Small intestine (tissue), 7 donors: ENCODE results near the gene ZNF99. TPM values are rescaled to one million over a fixed set of nuclear protein-coding genes. Genes with fewer than 3 reads are reported as not detected.
"Not testable (repeated sequence)": the region's sequence is repeated elsewhere in the genome, so short reads cannot be mapped to it uniquely, and the experiment has no call there.

Experiments
- DNase-seq, 2 donors: peaks; one replicate each; pipeline versions ENCODE4 v3.0.0 to v3.0.0-alpha.2; 2013
- FAIRE-seq: peaks from 2 replicates; lab custom pipeline; 2012; peaks lifted over from hg19 to GRCh38; lab: Jason Lieb, UNC
- H3K27ac ChIP-seq, 3 donors: one replicate each; pipeline ENCODE4 v1.5.1; 2013; ENCODE audit warnings: low read length in 2 of 3, mild to moderate bottlenecking in 2 of 3, control low read depth in 1 of 3, inconsistent platforms in 1 of 3, low read depth in 1 of 3, moderate library complexity in 1 of 3
- H3K27me3 ChIP-seq, 3 donors: one replicate each; pipeline ENCODE4 v1.6.1; 2013; ENCODE audit warnings: low read length in 3 of 3, inconsistent platforms in 1 of 3; ENCODE audit not compliant: control insufficient read depth in 3 of 3, insufficient read depth in 3 of 3
- H3K36me3 ChIP-seq, 3 donors: one replicate each; pipeline ENCODE4 v1.6.1; 2013; ENCODE audit warnings: low read length in 3 of 3, inconsistent platforms in 1 of 3, low read depth in 1 of 3, mild to moderate bottlenecking in 1 of 3, moderate library complexity in 1 of 3; ENCODE audit not compliant: control insufficient read depth in 3 of 3, insufficient read depth in 2 of 3
- H3K4me1 ChIP-seq, 3 donors: one replicate each; pipeline ENCODE4 v1.6.1; 2013; ENCODE audit warnings: low read length in 2 of 3, inconsistent platforms in 1 of 3, low read depth in 1 of 3, mild to moderate bottlenecking in 1 of 3, moderate library complexity in 1 of 3; ENCODE audit not compliant: control insufficient read depth in 3 of 3, insufficient read depth in 2 of 3
- H3K4me3 ChIP-seq, 3 donors: one replicate each; pipeline ENCODE4 v1.5.1; 2013; ENCODE audit warnings: low read length in 3 of 3, control low read depth in 1 of 3, inconsistent platforms in 1 of 3, low read depth in 1 of 3, mild to moderate bottlenecking in 1 of 3, moderate library complexity in 1 of 3
- H3K9me3 ChIP-seq, 2 donors: one replicate each; pipeline ENCODE4 v1.6.1; 2013; ENCODE audit warnings: low read depth in 1 of 2, low read length in 1 of 2; ENCODE audit not compliant: control insufficient read depth in 2 of 2, insufficient read depth in 1 of 2
- WGBS, 3 donors: extraction: QIAGEN DNeasy Blood & Tissue Kit; methylation state at CpG; one replicate each; pipeline ENCODE4 v1.1.7; 2013; 5-methylcytosine and 5-hydroxymethylcytosine counted together
- polyA plus RNA-seq, 4 donors: library from polyadenylated mRNA; stranded (reverse) in 3 of 4; unstranded in 1 of 4; fragments of 200-250 nt in 3 of 4; fragments of 120-200 nt in 1 of 4; gene quantifications; one replicate each; pipeline versions ENCODE4 v1.2.1 to v1.2.3, GENCODE V29; 2013
- donor health status: healthy with polysubstance abuse.
- donor health status: control.
- donor health status: control.
- donor health status: Bipolar disorder and iron deficiency.
- donor health status: healthy.

The ZNF99 gene
- polyA plus RNA-seq, 4 donors, result 0.01 to 0.21 TPM; not detected in 2

GRCh38 chr19:22792863-22793262 is 8.9 kb upstream of the ZNF99 start:
- 95 to 96% (median 96%) methylated on average over 4 of the region's 4 CpGs for WGBS, 3 donors
- not testable (repeated sequence) for H3K4me3 ChIP-seq, H3K4me1 ChIP-seq, H3K27ac ChIP-seq, FAIRE-seq, H3K27me3 ChIP-seq, DNase-seq, H3K36me3 ChIP-seq
- peaks cover 0 to 10% of the 10 kb centered on the region in 2 donors for H3K9me3 ChIP-seq

- Histone ChIP-seq H3K9me3 (peaks cover 0 to 31% of the 10 kb centered on the region in 2 donors), H3K36me3 (no peaks in the 10 kb centered on the region), H3K27me3 (no peaks in the 10 kb centered on the region), H3K4me3 (no peak overlapping the region), H3K4me1 (no peaks in the 10 kb centered on the region), H3K27ac (no peak overlapping the region)
- FAIRE-seq (no peak), DNase-seq (no peak)
- WGBS, 3 donors, result 75 to 88% (median 85%) methylated on average over 4 of the region's 4 CpGs
Observed at GRCh38 chr19:22735911-22736645, 47.9 kb downstream of the ZNF99 start.

GRCh38 chr19:22733691-22734090 is 50.3 kb downstream of the ZNF99 start:
- FAIRE-seq, result no peak

GRCh38 chr19:22728214-22728613 is 55.7 kb downstream of the ZNF99 start:
- H3K4me3 ChIP-seq, FAIRE-seq, H3K27ac ChIP-seq, H3K4me1 ChIP-seq, H3K27me3 ChIP-seq, H3K36me3 ChIP-seq, DNase-seq: not testable (repeated sequence)
- H3K9me3 ChIP-seq, result peaks cover 0 to 22% of the 10 kb centered on the region in 2 donors
- WGBS, 3 donors, result 75 to 87% (median 79%) methylated on average over 4 of the region's 4 CpGs

More at GRCh38 chr19:22733691-22734090, 50.3 kb downstream of the ZNF99 start:
- no peaks in the 10 kb centered on the region for H3K4me1 ChIP-seq
- peaks cover 0 to 32% of the 10 kb centered on the region in 2 donors for H3K9me3 ChIP-seq
- 65 to 87% (median 65%) methylated on average over 7 of the region's 7 CpGs for WGBS, 3 donors
- no peak overlapping the region for H3K4me3 ChIP-seq
- H3K27ac ChIP-seq, result no peak overlapping the region
- no peaks in the 10 kb centered on the region for H3K36me3 ChIP-seq
- H3K27me3 ChIP-seq, result no peaks in the 10 kb centered on the region
- no peak for DNase-seq

- not testable (repeated sequence) for H3K4me1 ChIP-seq, H3K36me3 ChIP-seq, FAIRE-seq, DNase-seq, H3K4me3 ChIP-seq, H3K27me3 ChIP-seq, H3K27ac ChIP-seq
- WGBS, 3 donors, result 77 to 88% (median 86%) methylated on average over 6 of the region's 6 CpGs
- peaks cover 0 to 13% of the 10 kb centered on the region in 2 donors for H3K9me3 ChIP-seq
Observed at GRCh38 chr19:22721533-22721932, 62.4 kb downstream of the ZNF99 start.

GRCh38 chr19:22708983-22709382 is 75.0 kb downstream of the ZNF99 start:
- Histone ChIP-seq H3K4me3 (no peak overlapping the region), H3K4me1 (no peaks in the 10 kb centered on the region), H3K27me3 (no peaks in the 10 kb centered on the region), H3K36me3 (no peaks in the 10 kb centered on the region), H3K27ac (no peak overlapping the region), H3K9me3 (peaks cover 2 to 16% of the 10 kb centered on the region in 2 donors)
- FAIRE-seq (no peak), DNase-seq (no peak)
- 27 to 55% (median 52%) methylated on average over 27 of the region's 27 CpGs for WGBS, 3 donors

GRCh38 chr19:22703096-22703495 is 80.9 kb downstream of the ZNF99 start:
- 94 to 97% (median 95%) methylated on average over 23 to 28 of the region's 28 CpGs for WGBS, 3 donors
- not testable (repeated sequence) for H3K27ac ChIP-seq, H3K4me1 ChIP-seq, H3K36me3 ChIP-seq, FAIRE-seq, H3K27me3 ChIP-seq, DNase-seq, H3K4me3 ChIP-seq
- peaks cover 0 to 15% of the 10 kb centered on the region in 2 donors for H3K9me3 ChIP-seq

GRCh38 chr19:22702661-22703060 is 81.3 kb downstream of the ZNF99 start:
- H3K4me3 ChIP-seq, DNase-seq, H3K4me1 ChIP-seq, H3K36me3 ChIP-seq, FAIRE-seq, H3K27me3 ChIP-seq, H3K27ac ChIP-seq: not testable (repeated sequence)
- H3K9me3 ChIP-seq, result peaks cover 0 to 15% of the 10 kb centered on the region in 2 donors
- 88 to 97% (median 96%) methylated on average over 16 to 22 of the region's 22 CpGs for WGBS, 3 donors
